Measurements from ENCODE around the gene CNTNAP5. TPM values are rescaled to one million over a fixed set of nuclear protein-coding genes. Genes with fewer than 3 reads are reported as not detected.

The CNTNAP5 gene
- total and polyA plus RNA-seq, 2 of the 4 experiments (the other 2 are of a cell fraction): not detected

DNA sequence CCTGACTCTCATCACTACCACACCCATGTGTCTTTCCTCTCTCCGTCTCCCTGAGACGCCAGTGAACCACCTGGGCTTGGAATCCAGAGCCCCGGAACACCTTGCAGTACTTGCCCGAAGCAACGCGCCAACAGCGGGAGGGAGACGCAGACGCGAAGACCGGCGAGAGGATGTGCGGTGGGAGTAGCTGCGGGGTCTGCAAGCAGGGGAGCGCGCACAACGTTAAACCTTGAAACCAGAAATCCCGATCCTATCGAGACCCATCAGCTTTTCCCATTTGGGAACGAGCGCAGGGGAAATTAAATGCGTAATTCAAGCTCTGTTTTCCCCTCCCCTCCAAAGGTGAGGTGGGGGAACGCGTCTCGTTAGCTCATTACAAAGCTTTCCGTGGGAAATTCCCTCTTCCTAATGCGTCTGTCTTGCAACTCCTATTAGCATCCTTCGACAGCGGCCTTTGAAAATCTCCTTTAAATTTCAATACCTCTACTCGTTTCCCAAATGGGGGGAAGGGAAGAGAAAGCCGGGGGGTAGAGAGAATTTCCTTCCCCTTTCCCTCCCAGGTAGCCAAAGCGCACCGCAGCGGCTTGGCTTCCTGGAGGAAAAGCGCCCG is 421 bp upstream of the CNTNAP5 start:
- no peak overlapping the region for H3K4ac ChIP-seq (ENCODE audit: low read depth, low read length)
- no peaks in the 10 kb centered on the region for H3K79me1 ChIP-seq (ENCODE audit: low read depth in 1 of 2, low read length in 2 of 2)
- H3K4me2 ChIP-seq (ENCODE audit: low read depth, low read length): no peak overlapping the region
- POLR2A ChIA-PET (ENCODE audit: unreplicated experiment): no interaction called here
- H3K9me1 ChIP-seq (ENCODE audit: insufficient read depth, low read length): no peaks in the 10 kb centered on the region
- dilution Hi-C loops (cut with HindIII; ENCODE audit: low sequenced_read_pairs, unreplicated experiment) (no loop called here), in situ Hi-C loops (cut with MboI; ENCODE audit: low sequenced_read_pairs) (loop anchor here (25.0 kb wide), 2 partner anchors 788 to 1438 kb away; no protein-coding TSS in a partner anchor), intact Hi-C loops (cut with micrococcal nuclease) (no loop called here)
- H3K4me1 ChIP-seq (ENCODE audit: control insufficient read depth, insufficient read depth, low read length): no peaks in the 10 kb centered on the region
- no peaks in the 10 kb centered on the region for H3K36me3 ChIP-seq (ENCODE audit: control insufficient read depth, insufficient read depth, low read length)
- no peak overlapping the region for H3K56ac ChIP-seq (ENCODE audit: extremely low read depth, insufficient read depth, low read length)
- H4K91ac ChIP-seq (ENCODE audit: insufficient read depth, low read depth, low read length): no peak overlapping the region
- H3K18ac ChIP-seq (ENCODE audit: low read depth, low read length): no peak overlapping the region
- no peak overlapping the region for H3K14ac ChIP-seq (replicated peaks; ENCODE audit: low read depth, low read length)
- H2BK5ac ChIP-seq (ENCODE audit: low read depth, low read length, poor library complexity, severe bottlenecking): no peak overlapping the region
- TF ChIP-seq CHD1 (IDR thresholded peaks at IDR 0.05; ENCODE audit: low read depth, low read length) (no peak), FOS (IDR thresholded peaks at IDR 0.05; ENCODE audit: low read depth, low read length) (no peak), RCOR1 (IDR thresholded peaks at IDR 0.05; ENCODE audit: insufficient replicate concordance, low read length) (no peak), POLR2A (IDR thresholded peaks at IDR 0.05; ENCODE audit: low read depth, low read length) (no peak), RFX5 (IDR thresholded peaks at IDR 0.05; ENCODE audit: low read depth, low read length) (no peak), MAFK (IDR thresholded peaks at IDR 0.05; ENCODE audit: low read depth, low read length) (no peak), SMC3 (IDR thresholded peaks at IDR 0.05; ENCODE audit: low read depth, low read length) (no peak), BHLHE40 (IDR thresholded peaks at IDR 0.05; ENCODE audit: low read depth, low read length) (no peak), MXI1 (IDR thresholded peaks at IDR 0.05; ENCODE audit: borderline replicate concordance, low read depth, low read length) (no peak), CEBPB (IDR thresholded peaks at IDR 0.05; ENCODE audit: low read depth, low read length) (no peak)
- TF ChIP-seq, protein P1, sequence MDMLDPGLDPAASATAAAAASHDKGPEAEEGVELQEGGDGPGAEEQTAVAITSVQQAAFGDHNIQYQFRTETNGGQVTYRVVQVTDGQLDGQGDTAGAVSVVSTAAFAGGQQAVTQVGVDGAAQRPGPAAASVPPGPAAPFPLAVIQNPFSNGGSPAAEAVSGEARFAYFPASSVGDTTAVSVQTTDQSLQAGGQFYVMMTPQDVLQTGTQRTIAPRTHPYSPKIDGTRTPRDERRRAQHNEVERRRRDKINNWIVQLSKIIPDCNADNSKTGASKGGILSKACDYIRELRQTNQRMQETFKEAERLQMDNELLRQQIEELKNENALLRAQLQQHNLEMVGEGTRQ (IDR thresholded peaks at IDR 0.05; ENCODE audit: low read depth, low read length): no peak
- TF ChIP-seq, protein P2, sequence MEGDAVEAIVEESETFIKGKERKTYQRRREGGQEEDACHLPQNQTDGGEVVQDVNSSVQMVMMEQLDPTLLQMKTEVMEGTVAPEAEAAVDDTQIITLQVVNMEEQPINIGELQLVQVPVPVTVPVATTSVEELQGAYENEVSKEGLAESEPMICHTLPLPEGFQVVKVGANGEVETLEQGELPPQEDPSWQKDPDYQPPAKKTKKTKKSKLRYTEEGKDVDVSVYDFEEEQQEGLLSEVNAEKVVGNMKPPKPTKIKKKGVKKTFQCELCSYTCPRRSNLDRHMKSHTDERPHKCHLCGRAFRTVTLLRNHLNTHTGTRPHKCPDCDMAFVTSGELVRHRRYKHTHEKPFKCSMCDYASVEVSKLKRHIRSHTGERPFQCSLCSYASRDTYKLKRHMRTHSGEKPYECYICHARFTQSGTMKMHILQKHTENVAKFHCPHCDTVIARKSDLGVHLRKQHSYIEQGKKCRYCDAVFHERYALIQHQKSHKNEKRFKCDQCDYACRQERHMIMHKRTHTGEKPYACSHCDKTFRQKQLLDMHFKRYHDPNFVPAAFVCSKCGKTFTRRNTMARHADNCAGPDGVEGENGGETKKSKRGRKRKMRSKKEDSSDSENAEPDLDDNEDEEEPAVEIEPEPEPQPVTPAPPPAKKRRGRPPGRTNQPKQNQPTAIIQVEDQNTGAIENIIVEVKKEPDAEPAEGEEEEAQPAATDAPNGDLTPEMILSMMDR (conservative IDR thresholded peaks at IDR 0.05; ENCODE audit: low read depth, low read length): no peak
- H4K20me1 ChIP-seq (ENCODE audit: insufficient read depth, low read length): no peaks in the 10 kb centered on the region
- no peak overlapping the region for H3K23ac ChIP-seq (ENCODE audit: low read depth, low read length)
- no peak overlapping the region for H2BK120ac ChIP-seq (ENCODE audit: low read depth, low read length)
- no peak overlapping the region for H4K8ac ChIP-seq (ENCODE audit: low read depth in 2 of 2, low read length in 2 of 2)
- H3K27me3 ChIP-seq (ENCODE audit: control insufficient read depth, insufficient read depth, low read length): no peaks in the 10 kb centered on the region
- no peak for DNase-seq
- no peak overlapping the region for H2AK9ac ChIP-seq (replicated peaks; ENCODE audit: low read depth, low read length, poor library complexity)
- CTCF ChIA-PET: interaction anchor here (1.4 kb wide), 1 partner anchor 12 kb away, joined by 4 read pairs; no protein-coding TSS in a partner anchor
- H2BK20ac ChIP-seq (ENCODE audit: low read depth, low read length): no peak overlapping the region
- H3K9ac ChIP-seq (ENCODE audit: low read depth, low read length): no peak overlapping the region
- H2AFZ ChIP-seq (replicated peaks; ENCODE audit: low read length, poor library complexity): no peak overlapping the region
- 16% methylated on average over 5 of the region's 36 CpGs; no CpG with 5 or more reads in 1 of the 2 experiments for WGBS, 2 experiments (ENCODE audit: extremely low coverage in 2 of 2, insufficient read length in 1 of 2)
- H3K9me3 ChIP-seq (ENCODE audit: control insufficient read depth, insufficient read depth, low read length): no peaks in the 10 kb centered on the region
- H4K5ac ChIP-seq (ENCODE audit: low read depth, low read length): no peak overlapping the region
- no peak overlapping the region for H3K4me3 ChIP-seq (ENCODE audit: insufficient read depth, low read depth, low read length)
- H2AK5ac ChIP-seq (ENCODE audit: low read depth, low read length): no peak overlapping the region
- ATAC-seq (ENCODE audit: low read depth): no peak
- no peak overlapping the region for H3K27ac ChIP-seq (ENCODE audit: insufficient read depth, low read length)
- no peak overlapping the region for H2BK15ac ChIP-seq (ENCODE audit: low read depth, low read length)
- no TSS peak for BruUV-seq (replicated peaks)

Data from IMR-90 (cell line).